GM12801 (cell line): ENCODE measurements around the gene KRTAP15-1.

Experiments
- TF ChIP-seq, protein P1 (sequence below): IDR thresholded peaks from one replicate; pipeline ENCODE4 v1.5.1; 2011; ENCODE audit warnings: control low read depth; ENCODE audit not compliant: insufficient read length; ENCODE audit errors: extremely low read depth

The KRTAP15-1 gene

GRCh38 chr21:30439975-30440374, at the start of gene KRTAP15-1:
Gene KRTAP15-1, plus strand, starts transcription at chr21:30440275. Its CDS starts 53 bp downstream, at chr21:30440328.
- TF ChIP-seq, protein P1, sequence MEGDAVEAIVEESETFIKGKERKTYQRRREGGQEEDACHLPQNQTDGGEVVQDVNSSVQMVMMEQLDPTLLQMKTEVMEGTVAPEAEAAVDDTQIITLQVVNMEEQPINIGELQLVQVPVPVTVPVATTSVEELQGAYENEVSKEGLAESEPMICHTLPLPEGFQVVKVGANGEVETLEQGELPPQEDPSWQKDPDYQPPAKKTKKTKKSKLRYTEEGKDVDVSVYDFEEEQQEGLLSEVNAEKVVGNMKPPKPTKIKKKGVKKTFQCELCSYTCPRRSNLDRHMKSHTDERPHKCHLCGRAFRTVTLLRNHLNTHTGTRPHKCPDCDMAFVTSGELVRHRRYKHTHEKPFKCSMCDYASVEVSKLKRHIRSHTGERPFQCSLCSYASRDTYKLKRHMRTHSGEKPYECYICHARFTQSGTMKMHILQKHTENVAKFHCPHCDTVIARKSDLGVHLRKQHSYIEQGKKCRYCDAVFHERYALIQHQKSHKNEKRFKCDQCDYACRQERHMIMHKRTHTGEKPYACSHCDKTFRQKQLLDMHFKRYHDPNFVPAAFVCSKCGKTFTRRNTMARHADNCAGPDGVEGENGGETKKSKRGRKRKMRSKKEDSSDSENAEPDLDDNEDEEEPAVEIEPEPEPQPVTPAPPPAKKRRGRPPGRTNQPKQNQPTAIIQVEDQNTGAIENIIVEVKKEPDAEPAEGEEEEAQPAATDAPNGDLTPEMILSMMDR: no peak

DNA sequence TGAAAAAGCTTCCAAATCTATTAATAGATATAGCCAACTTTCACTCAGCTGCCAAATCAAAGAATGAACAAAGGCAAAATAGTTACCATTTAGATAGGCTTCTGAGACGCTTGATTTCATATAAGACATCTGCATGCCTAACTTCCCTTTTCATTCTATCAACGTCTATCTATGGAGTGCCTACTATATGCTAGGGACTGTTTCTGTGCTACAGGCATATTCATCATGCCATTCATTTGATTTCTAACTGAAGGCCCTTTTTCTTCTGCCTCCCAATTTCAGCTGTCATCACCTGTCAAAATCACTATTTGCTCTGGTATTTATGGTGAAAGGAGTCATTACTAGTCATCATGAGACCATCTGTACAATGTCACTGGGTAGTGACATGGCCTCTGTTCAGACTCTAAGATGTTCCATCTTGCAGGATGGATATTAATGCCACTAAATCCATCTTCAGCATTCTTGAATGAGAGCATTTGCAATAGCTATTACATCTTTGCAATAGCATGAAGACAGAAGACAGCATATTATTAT, 48.5 kb upstream of the KRTAP15-1 start:
- TF ChIP-seq, protein P1: no peak

DNA sequence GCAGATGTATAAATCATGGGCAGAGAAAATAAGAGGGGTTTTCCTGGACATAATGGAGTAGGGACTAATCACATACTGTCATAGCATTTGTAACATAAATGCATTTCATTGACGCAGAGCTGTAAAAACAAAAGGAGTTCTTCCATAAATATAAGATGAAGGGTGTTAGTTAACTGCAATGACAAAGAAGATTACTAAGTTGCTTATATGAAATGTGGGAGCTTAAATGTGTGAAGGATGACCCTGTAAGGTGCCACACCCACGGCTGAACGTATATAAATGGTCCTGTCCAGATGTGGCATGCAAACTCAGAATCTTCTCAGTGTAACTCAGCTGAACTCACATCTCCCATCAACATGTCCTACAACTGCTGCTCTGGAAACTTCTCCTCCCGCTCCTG, 44.3 kb upstream of the KRTAP15-1 start, which contains the start of gene KRTAP13-1:
Gene KRTAP13-1, plus strand, starts transcription at position 301 of the 400 bp plus-strand sequence. Its CDS starts 56 bp downstream, at position 357.
- TF ChIP-seq, protein P1: no peak

DNA sequence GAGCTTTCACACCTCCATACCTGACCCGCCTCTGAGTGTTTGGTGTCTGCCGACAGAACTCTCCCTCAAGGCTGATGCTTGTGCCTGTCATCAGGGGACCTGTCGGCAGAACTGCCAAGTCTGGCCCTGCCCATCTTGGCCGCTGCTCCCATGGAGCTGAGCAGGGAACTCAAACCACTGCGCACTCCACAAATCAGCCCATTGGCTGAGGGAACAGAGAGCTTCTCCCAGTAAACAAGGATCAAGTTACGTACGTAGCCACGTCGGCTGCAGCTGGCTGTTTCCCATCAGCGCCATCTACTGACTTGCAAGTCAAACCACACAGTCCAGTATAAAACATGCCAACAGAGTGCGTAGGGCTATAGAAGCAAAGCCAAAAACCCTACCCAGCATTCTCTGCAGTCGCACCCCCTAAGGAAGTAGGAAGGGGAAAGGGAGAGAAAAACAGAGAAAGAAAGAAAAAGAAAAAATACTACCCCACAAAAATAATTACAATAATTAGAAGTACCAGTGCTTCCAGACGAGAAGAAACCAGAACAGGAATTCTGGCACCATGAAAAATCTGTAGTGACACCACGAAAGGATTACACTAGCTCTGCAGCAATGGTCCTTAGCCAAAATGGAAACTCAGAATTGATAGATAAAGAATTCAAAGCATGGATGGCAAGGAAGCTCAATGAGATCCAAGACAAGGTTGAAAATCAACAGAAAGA, 31.1 kb upstream of the KRTAP15-1 start:
- TF ChIP-seq, protein P1: no peak

DNA sequence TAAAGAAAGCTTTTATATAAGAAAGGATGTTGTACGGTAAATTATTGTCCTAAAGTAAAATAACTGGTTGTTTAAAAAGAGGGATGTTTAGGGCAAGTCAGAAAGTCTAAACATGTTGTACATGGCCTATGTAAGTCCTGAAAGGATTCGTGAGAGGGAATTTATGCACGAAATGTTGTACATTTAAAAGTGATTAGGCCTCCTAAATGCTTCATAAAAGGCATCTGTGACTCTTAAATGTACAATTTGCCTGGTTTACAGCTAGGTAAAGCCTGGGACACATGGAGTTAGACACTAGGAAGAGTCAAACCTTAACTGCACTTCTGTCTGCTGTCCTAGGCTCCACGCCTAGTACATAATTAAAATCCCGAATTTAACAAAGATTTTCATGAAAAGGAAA, 24.1 kb upstream of the KRTAP15-1 start:
- TF ChIP-seq, protein P1: no peak

DNA sequence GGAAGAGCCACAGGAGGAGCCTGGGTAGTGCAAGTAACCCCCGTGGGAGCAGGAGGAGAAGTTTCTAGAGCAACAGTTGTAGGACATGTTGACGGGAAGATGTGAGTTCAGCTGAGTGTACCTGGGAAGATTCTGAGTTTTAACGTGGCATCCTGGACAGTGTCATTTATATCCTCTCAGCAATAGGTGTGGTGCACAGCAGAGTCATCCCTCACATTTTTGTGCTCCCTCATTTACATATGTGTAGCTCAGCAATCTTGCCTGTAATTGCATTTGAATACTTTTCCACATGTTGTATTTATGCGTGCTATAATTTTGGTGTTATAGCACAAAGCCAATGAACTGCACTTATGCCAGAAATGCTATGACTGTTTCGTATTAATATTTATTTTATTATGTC, 14.2 kb upstream of the KRTAP15-1 start, which contains the start of gene KRTAP13-3:
Gene KRTAP13-3, minus strand, starts transcription at position 101 of the 400 bp plus-strand sequence. Its CDS starts 14 bp downstream, at position 87.
- TF ChIP-seq, protein P1: no peak

- TF ChIP-seq, protein P1: no peak
These were observed 13.3 kb upstream of the KRTAP15-1 start for GRCh38 chr21:30426731-30427130.
